GM18499 (cell line): ENCODE results near the gene VILL.

ENCODE experiments used
- ATAC-seq: cut with Tn5 transposase; IDR thresholded peaks from one replicate; pipeline ENCODE4 v1.9.1; 2021; ENCODE audit warnings: moderate number of reproducible peaks; ENCODE audit not compliant: insufficient read depth, unreplicated experiment

The VILL gene

GRCh38 chr3:37996785-37997301, 6.3 kb downstream of the VILL start:
- peak; percentile 52 for ATAC-seq

GRCh38 chr3:37997342-37997741, 6.8 kb downstream of the VILL start:
- no peak for ATAC-seq

GRCh38 chr3:37997791-37998370, 7.3 kb downstream of the VILL start:
- ATAC-seq, result no peak

GRCh38 chr3:37999836-38000235, 9.2 kb downstream of the VILL start:
- no peak for ATAC-seq

GRCh38 chr3:38000242-38000916, 9.8 kb downstream of the VILL start:
- ATAC-seq, result no peak

GRCh38 chr3:38000965-38001455, 10.4 kb downstream of the VILL start:
- ATAC-seq, result no peak

- no peak for ATAC-seq
These were observed 11.0 kb downstream of the VILL start for GRCh38 chr3:38001456-38002081.

- ATAC-seq, result no peak
These were observed 11.8 kb downstream of the VILL start for GRCh38 chr3:38002291-38002876.

GRCh38 chr3:38002940-38003339, 12.4 kb downstream of the VILL start:
- no peak for ATAC-seq

- ATAC-seq, result no peak
These were observed 12.8 kb downstream of the VILL start for GRCh38 chr3:38003371-38003816.

GRCh38 chr3:38003817-38004414, 13.3 kb downstream of the VILL start:
- ATAC-seq, result no peak

- ATAC-seq, result no peak
These were observed 14.0 kb downstream of the VILL start for GRCh38 chr3:38004415-38005075.

- no peak for ATAC-seq
These were observed 14.8 kb downstream of the VILL start for GRCh38 chr3:38005076-38006020.

- no peak for ATAC-seq
These were observed 15.4 kb downstream of the VILL start for GRCh38 chr3:38006031-38006430.

GRCh38 chr3:38006445-38006995, 15.9 kb downstream of the VILL start:
- ATAC-seq, result no peak

GRCh38 chr3:38007754-38008090, 17.1 kb downstream of the VILL start:
- no peak for ATAC-seq

GRCh38 chr3:38008191-38008701, 17.7 kb downstream of the VILL start:
- ATAC-seq, result no peak

GRCh38 chr3:38008971-38009580, 18.5 kb downstream of the VILL start:
- no peak for ATAC-seq
